IMR-90 (cell line): ENCODE measurements around the gene CD207. TPM values are rescaled to one million over a fixed set of nuclear protein-coding genes. Genes with fewer than 3 reads are reported as not detected.

Experiments
- ATAC-seq: fragments of 200-7000 bp; cut with Tn5 transposase; 2 replicates; pipeline ENCODE4 v1.9.1; 2020; ENCODE audit warnings: low read depth, mild to moderate bottlenecking, moderate library complexity
- BruUV-seq: library from RNA; stranded (reverse); fragments of 400-500 nt; replicated peaks from 2 replicates; lab custom pipeline; 2021; lab: Mats Ljungman, UMichigan
- CTCF ChIA-PET: fragments of 300-600 bp; formaldehyde crosslinking; extraction: SDS; loops from one replicate; lab custom pipeline; 2021; ENCODE audit warnings: antibody characterized with exemption; lab: Yijun Ruan, JAX
- POLR2A ChIA-PET: fragments of 300-600 bp; sonication (Branson Sonifier 250); formaldehyde crosslinking; loops from one replicate; lab custom pipeline; 2022; ENCODE audit warnings: antibody characterized with exemption; ENCODE audit not compliant: unreplicated experiment; lab: Charles Lee
- DNase-seq: peaks from one replicate; pipeline ENCODE4 v3.0.0; 2013
- H2AFZ ChIP-seq: replicated peaks from 2 replicates; pipeline ENCODE3; 2013; ENCODE audit warnings: low read length, mild to moderate bottlenecking; ENCODE audit not compliant: poor library complexity
- H2AK5ac ChIP-seq: 2 replicates; pipeline ENCODE4 v1.6.1; 2013; ENCODE audit warnings: low read depth, low read length, inconsistent platforms
- H2AK9ac ChIP-seq: replicated peaks from 2 replicates; pipeline ENCODE3; 2013; ENCODE audit warnings: mild to moderate bottlenecking, low read depth, low read length, moderate library complexity; ENCODE audit not compliant: poor library complexity
- H2BK120ac ChIP-seq: 2 replicates; pipeline ENCODE4 v1.6.1; 2013; ENCODE audit warnings: low read depth, low read length, inconsistent platforms
- H2BK15ac ChIP-seq: 3 replicates; pipeline ENCODE4 v1.6.1; 2013; ENCODE audit warnings: low read depth, low read length, inconsistent platforms
- H2BK20ac ChIP-seq: 2 replicates; pipeline ENCODE4 v1.6.1; 2013; ENCODE audit warnings: low read depth, mild to moderate bottlenecking, inconsistent platforms, low read length, moderate library complexity
- H2BK5ac ChIP-seq: 2 replicates; pipeline ENCODE4 v1.6.1; 2013; ENCODE audit warnings: mild to moderate bottlenecking, low read depth, low read length, inconsistent platforms; ENCODE audit not compliant: poor library complexity, severe bottlenecking
- H3K14ac ChIP-seq: replicated peaks from 2 replicates; pipeline ENCODE4 v1.6.1; 2013; ENCODE audit warnings: low read depth, low read length, inconsistent platforms
- H3K18ac ChIP-seq: 2 replicates; pipeline ENCODE4 v1.6.1; 2013; ENCODE audit warnings: low read depth, low read length, control low read depth
- H3K23ac ChIP-seq: 2 replicates; pipeline ENCODE4 v1.6.1; 2013; ENCODE audit warnings: low read depth, low read length, inconsistent platforms
- H3K27ac ChIP-seq: 2 replicates; pipeline ENCODE4 v1.5.1; 2013; ENCODE audit warnings: mild to moderate bottlenecking, control low read depth, low read length; ENCODE audit not compliant: insufficient read depth
- H3K27me3 ChIP-seq: 2 replicates; pipeline ENCODE4 v1.6.1; 2013; ENCODE audit warnings: low read length; ENCODE audit not compliant: control insufficient read depth, insufficient read depth
- H3K36me3 ChIP-seq: 2 replicates; pipeline ENCODE4 v1.6.1; 2013; ENCODE audit warnings: low read length, mixed read lengths; ENCODE audit not compliant: control insufficient read depth, insufficient read depth
- H3K4ac ChIP-seq: 2 replicates; pipeline ENCODE4 v1.6.1; 2013; ENCODE audit warnings: low read depth, low read length, inconsistent platforms
- H3K4me1 ChIP-seq: 2 replicates; pipeline ENCODE4 v1.6.1; 2013; ENCODE audit warnings: low read length, mixed read lengths; ENCODE audit not compliant: control insufficient read depth, insufficient read depth
- H3K4me2 ChIP-seq: 2 replicates; pipeline ENCODE4 v1.6.1; 2013; ENCODE audit warnings: low read depth, mild to moderate bottlenecking, control low read depth, low read length, moderate library complexity
- H3K4me3 ChIP-seq: 2 replicates; pipeline ENCODE4 v1.5.1; 2013; ENCODE audit warnings: low read depth, mild to moderate bottlenecking, control low read depth, low read length, moderate library complexity; ENCODE audit not compliant: insufficient read depth
- H3K56ac ChIP-seq: 2 replicates; pipeline ENCODE4 v1.6.1; 2013; ENCODE audit warnings: low read length, inconsistent platforms; ENCODE audit not compliant: insufficient read depth; ENCODE audit errors: extremely low read depth
- H3K79me1 ChIP-seq, 2 experiments: 2 replicates each; pipeline ENCODE4 v1.6.1; 2013; ENCODE audit warnings: low read length in 2 of 2, inconsistent platforms in 1 of 2, low read depth in 1 of 2
- H3K9ac ChIP-seq: 2 replicates; pipeline ENCODE4 v1.6.1; 2013; ENCODE audit warnings: low read depth, low read length, control low read depth
- H3K9me1 ChIP-seq: 2 replicates; pipeline ENCODE4 v1.6.1; 2013; ENCODE audit warnings: low read length, inconsistent platforms; ENCODE audit not compliant: insufficient read depth
- H3K9me3 ChIP-seq: 2 replicates; pipeline ENCODE4 v1.6.1; 2013; ENCODE audit warnings: low read length; ENCODE audit not compliant: control insufficient read depth, insufficient read depth
- H4K20me1 ChIP-seq: 2 replicates; pipeline ENCODE4 v1.6.1; 2013; ENCODE audit warnings: low read length, inconsistent platforms; ENCODE audit not compliant: insufficient read depth
- H4K5ac ChIP-seq: 2 replicates; pipeline ENCODE4 v1.6.1; 2013; ENCODE audit warnings: mild to moderate bottlenecking, low read depth, low read length, control low read depth
- H4K8ac ChIP-seq, 2 experiments: 2 replicates each; pipeline ENCODE4 v1.6.1; 2013; ENCODE audit warnings: low read depth in 2 of 2, low read length in 2 of 2, control low read depth in 1 of 2, inconsistent platforms in 1 of 2
- H4K91ac ChIP-seq: 2 replicates; pipeline ENCODE4 v1.6.1; 2013; ENCODE audit warnings: low read depth, low read length, inconsistent platforms; ENCODE audit not compliant: insufficient read depth
- BHLHE40 ChIP-seq: fragments of 150-350 bp; IDR thresholded peaks from 2 replicates; pipeline ENCODE4 v1.6.1; 2016; ENCODE audit warnings: mild to moderate bottlenecking, low read depth, low read length
- CEBPB ChIP-seq: IDR thresholded peaks from 2 replicates; pipeline ENCODE4 v1.6.1; 2012; ENCODE audit warnings: low read depth, low read length, improper control_type of control experiment
- CHD1 ChIP-seq: IDR thresholded peaks from 2 replicates; pipeline ENCODE4 v1.6.1; 2012; ENCODE audit warnings: low read depth, low read length, improper control_type of control experiment
- FOS ChIP-seq: fragments of 150-350 bp; IDR thresholded peaks from 2 replicates; pipeline ENCODE4 v1.6.1; 2016; ENCODE audit warnings: low read depth, low read length
- MAFK ChIP-seq: IDR thresholded peaks from 2 replicates; pipeline ENCODE4 v1.6.1; 2012; ENCODE audit warnings: low read depth, low read length, improper control_type of control experiment
- MAZ ChIP-seq: IDR thresholded peaks from 2 replicates; pipeline ENCODE4 v1.6.1; 2012; ENCODE audit warnings: low read depth, mild to moderate bottlenecking, low read length, improper control_type of control experiment, moderate library complexity, borderline replicate concordance
- MXI1 ChIP-seq: IDR thresholded peaks from 2 replicates; pipeline ENCODE4 v1.6.1; 2012; ENCODE audit warnings: low read depth, mild to moderate bottlenecking, low read length, moderate library complexity, borderline replicate concordance
- NFE2L2 ChIP-seq: fragments of 150-350 bp; IDR thresholded peaks from 2 replicates; pipeline ENCODE4 v1.6.1; 2016; ENCODE audit warnings: low read depth, mild to moderate bottlenecking, low read length
- POLR2A ChIP-seq: IDR thresholded peaks from 2 replicates; pipeline ENCODE4 v1.6.1; 2012; ENCODE audit warnings: mild to moderate bottlenecking, low read depth, low read length
- RAD21 ChIP-seq: IDR thresholded peaks from 2 replicates; pipeline ENCODE4 v1.6.1; 2012; ENCODE audit warnings: low read length, improper control_type of control experiment
- RCOR1 ChIP-seq: IDR thresholded peaks from 2 replicates; pipeline ENCODE4 v1.6.1; 2012; ENCODE audit warnings: mild to moderate bottlenecking, low read length, improper control_type of control experiment; ENCODE audit not compliant: insufficient replicate concordance
- RFX5 ChIP-seq: IDR thresholded peaks from 2 replicates; pipeline ENCODE4 v1.8.0; 2012; ENCODE audit warnings: low read depth, mild to moderate bottlenecking, low read length, moderate library complexity
- SMC3 ChIP-seq: fragments of 150-350 bp; IDR thresholded peaks from 2 replicates; pipeline ENCODE4 v1.6.1; 2016; ENCODE audit warnings: low read depth, mild to moderate bottlenecking, antibody characterized with exemption, low read length, moderate library complexity
- USF2 ChIP-seq: fragments of 150-350 bp; IDR thresholded peaks from 2 replicates; pipeline ENCODE4 v1.6.1; 2017; ENCODE audit warnings: mild to moderate bottlenecking, antibody characterized with exemption, low read length, low read depth
- WGBS, 2 experiments: methylation state at CpG; one replicate each; pipeline versions ENCODE4 v1.1.5 to v1.1.7; 2013; ENCODE audit warnings: missing lambda C conversion rate in 2 of 2; ENCODE audit not compliant: insufficient read length in 1 of 2; ENCODE audit errors: extremely low coverage in 2 of 2; 5-methylcytosine and 5-hydroxymethylcytosine counted together
- dilution Hi-C: fragments of 300-500 bp; cut with HindIII; formaldehyde crosslinking; loops from one replicate; pipeline ENCODE4 v1.14.3; 2018; ENCODE audit warnings: low sequenced_read_pairs; ENCODE audit not compliant: unreplicated experiment
- in situ Hi-C: fragments of 300-500 bp; cut with MboI; formaldehyde crosslinking; loops from 3 replicates; pipeline ENCODE4 v1.14.3; 2019; ENCODE audit warnings: low sequenced_read_pairs, inconsistent platforms, mixed read lengths
- intact Hi-C: fragments of 100-400 bp; cut with micrococcal nuclease; formaldehyde crosslinking; loops from 2 replicates; pipeline ENCODE4 v1.10.0; 2022
- polyA plus RNA-seq, 3 experiments: library from polyadenylated mRNA; depleted of rRNA; stranded (reverse); fragments of >200 nt; gene quantifications; 2 replicates each; pipeline ENCODE4 v1.2.3, GENCODE V29; 2012; ENCODE audit warnings: low replicate concordance in 1 of 3
- total RNA-seq: library from RNA; depleted of rRNA; stranded (reverse); fragments of >200 nt; gene quantifications from 2 replicates; pipeline ENCODE4 v1.2.3, GENCODE V29; 2012
- TF ChIP-seq, protein P1 (sequence below): conservative IDR thresholded peaks from 2 replicates; pipeline ENCODE4 v1.5.1; 2012; ENCODE audit warnings: mild to moderate bottlenecking, low read depth, low read length, improper control_type of control experiment
- TF ChIP-seq, protein P2 (sequence below): fragments of 150-350 bp; IDR thresholded peaks from 2 replicates; pipeline ENCODE4 v1.6.1; 2016; ENCODE audit warnings: low read depth, mild to moderate bottlenecking, low read length, moderate library complexity, borderline replicate concordance

Gene CD207
- total and polyA plus RNA-seq, 2 of the 4 experiments (the other 2 are of a cell fraction): not detected

GRCh38 chr2:70822843-70823242 lies 12.8 kb downstream of the CD207 start:
- Histone ChIP-seq H2AFZ (no peak overlapping the region), H3K56ac (no peak overlapping the region), H2BK20ac (no peak overlapping the region), H4K20me1 (no peaks in the 10 kb centered on the region), H4K8ac (no peak overlapping the region), H3K79me1 (no peaks in the 10 kb centered on the region), H3K23ac (no peak overlapping the region), H3K9ac (no peak overlapping the region), H3K4me1 (no peaks in the 10 kb centered on the region), H3K18ac (no peak overlapping the region), H4K91ac (no peak overlapping the region), H3K9me3 (no peaks in the 10 kb centered on the region), H3K27ac (no peak overlapping the region), H2AK9ac (no peak overlapping the region), H3K4me2 (no peak overlapping the region), H2BK5ac (no peak overlapping the region), H3K14ac (no peak overlapping the region), H2AK5ac (no peak overlapping the region), H3K27me3 (peaks cover 10% of the 10 kb centered on the region), H4K5ac (no peak overlapping the region), H3K4me3 (no peak overlapping the region), H2BK120ac (no peak overlapping the region), H2BK15ac (no peak overlapping the region), H3K36me3 (no peaks in the 10 kb centered on the region), H3K9me1 (no peaks in the 10 kb centered on the region), H3K4ac (no peak overlapping the region)
- intact Hi-C loops: no loop called here
- ChIA-PET CTCF (no interaction called here), POLR2A (no interaction called here)
- TF ChIP-seq POLR2A: no peak
- TF ChIP-seq CEBPB: no peak
- TF ChIP-seq RAD21: no peak
- TF ChIP-seq, protein P1, sequence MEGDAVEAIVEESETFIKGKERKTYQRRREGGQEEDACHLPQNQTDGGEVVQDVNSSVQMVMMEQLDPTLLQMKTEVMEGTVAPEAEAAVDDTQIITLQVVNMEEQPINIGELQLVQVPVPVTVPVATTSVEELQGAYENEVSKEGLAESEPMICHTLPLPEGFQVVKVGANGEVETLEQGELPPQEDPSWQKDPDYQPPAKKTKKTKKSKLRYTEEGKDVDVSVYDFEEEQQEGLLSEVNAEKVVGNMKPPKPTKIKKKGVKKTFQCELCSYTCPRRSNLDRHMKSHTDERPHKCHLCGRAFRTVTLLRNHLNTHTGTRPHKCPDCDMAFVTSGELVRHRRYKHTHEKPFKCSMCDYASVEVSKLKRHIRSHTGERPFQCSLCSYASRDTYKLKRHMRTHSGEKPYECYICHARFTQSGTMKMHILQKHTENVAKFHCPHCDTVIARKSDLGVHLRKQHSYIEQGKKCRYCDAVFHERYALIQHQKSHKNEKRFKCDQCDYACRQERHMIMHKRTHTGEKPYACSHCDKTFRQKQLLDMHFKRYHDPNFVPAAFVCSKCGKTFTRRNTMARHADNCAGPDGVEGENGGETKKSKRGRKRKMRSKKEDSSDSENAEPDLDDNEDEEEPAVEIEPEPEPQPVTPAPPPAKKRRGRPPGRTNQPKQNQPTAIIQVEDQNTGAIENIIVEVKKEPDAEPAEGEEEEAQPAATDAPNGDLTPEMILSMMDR: no peak
- TF ChIP-seq MAZ: no peak
- no peak for TF ChIP-seq NFE2L2
- no peak for TF ChIP-seq SMC3
- TF ChIP-seq, protein P2, sequence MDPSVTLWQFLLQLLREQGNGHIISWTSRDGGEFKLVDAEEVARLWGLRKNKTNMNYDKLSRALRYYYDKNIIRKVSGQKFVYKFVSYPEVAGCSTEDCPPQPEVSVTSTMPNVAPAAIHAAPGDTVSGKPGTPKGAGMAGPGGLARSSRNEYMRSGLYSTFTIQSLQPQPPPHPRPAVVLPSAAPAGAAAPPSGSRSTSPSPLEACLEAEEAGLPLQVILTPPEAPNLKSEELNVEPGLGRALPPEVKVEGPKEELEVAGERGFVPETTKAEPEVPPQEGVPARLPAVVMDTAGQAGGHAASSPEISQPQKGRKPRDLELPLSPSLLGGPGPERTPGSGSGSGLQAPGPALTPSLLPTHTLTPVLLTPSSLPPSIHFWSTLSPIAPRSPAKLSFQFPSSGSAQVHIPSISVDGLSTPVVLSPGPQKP: no peak
- TF ChIP-seq MXI1: no peak
- no peak for TF ChIP-seq FOS
- TF ChIP-seq RFX5: no peak
- TF ChIP-seq RCOR1: no peak
- TF ChIP-seq BHLHE40: no peak
- no peak for TF ChIP-seq MAFK
- TF ChIP-seq USF2: no peak
- no peak for TF ChIP-seq CHD1
- in situ Hi-C loops: no loop called here
- no TSS peak for BruUV-seq
- ATAC-seq: no peak
- dilution Hi-C loops: no loop called here
- no peak for DNase-seq
- 31% methylated on average over 3 of the region's 8 CpGs; no CpG with 5 or more reads in 1 of the 2 experiments for WGBS, 2 experiments
